Astrocyte of the hippocampus (primary cell): ENCODE data around the gene DHRS12.

Source experiments
- DNase-seq: peaks from one replicate; pipeline ENCODE4 v3.0.0; 2011; ENCODE audit warnings: low read depth, low spot score

Gene DHRS12

GRCh38 chr13:51760592-51760991 lies 43.4 kb downstream of the DHRS12 start:
- DNase-seq = peak; percentile 90

GRCh38 chr13:51759240-51759639 lies 44.7 kb downstream of the DHRS12 start:
- no peak for DNase-seq

- DNase-seq = no peak
Observed at GRCh38 chr13:51758691-51759090, 45.3 kb downstream of the DHRS12 start.

GRCh38 chr13:51756651-51757050 lies 47.3 kb downstream of the DHRS12 start:
- no peak for DNase-seq

GRCh38 chr13:51747438-51748434 lies 56.2 kb downstream of the DHRS12 start:
- DNase-seq = no peak

- no peak for DNase-seq
Observed at GRCh38 chr13:51746802-51747201, 57.2 kb downstream of the DHRS12 start.

GRCh38 chr13:51745243-51745642 lies 58.7 kb downstream of the DHRS12 start:
- no peak for DNase-seq

GRCh38 chr13:51742611-51743010 lies 61.4 kb downstream of the DHRS12 start:
- no peak for DNase-seq

GRCh38 chr13:51742031-51742430 lies 61.9 kb downstream of the DHRS12 start:
- DNase-seq = no peak

GRCh38 chr13:51740698-51741097 lies 63.3 kb downstream of the DHRS12 start:
- DNase-seq = peak; percentile 39

GRCh38 chr13:51739027-51739764 lies 64.8 kb downstream of the DHRS12 start:
- no peak for DNase-seq

- no peak for DNase-seq
Observed at GRCh38 chr13:51738226-51738905, 65.6 kb downstream of the DHRS12 start.

GRCh38 chr13:51737609-51738008 lies 66.4 kb downstream of the DHRS12 start:
- peak; percentile 31 for DNase-seq

GRCh38 chr13:51734786-51735185 lies 69.2 kb downstream of the DHRS12 start:
- DNase-seq = peak; percentile 91

- DNase-seq = peak; percentile 39
Observed at GRCh38 chr13:51733374-51734298, 70.3 kb downstream of the DHRS12 start.

GRCh38 chr13:51731759-51732158 lies 72.2 kb downstream of the DHRS12 start:
- DNase-seq = peak; percentile 38

GRCh38 chr13:51730927-51731326 lies 73.0 kb downstream of the DHRS12 start:
- no peak for DNase-seq

- DNase-seq = peak; percentile 91
Observed at GRCh38 chr13:51729866-51730553, 74.0 kb downstream of the DHRS12 start.

- peak; percentile 70 for DNase-seq
Observed at GRCh38 chr13:51728972-51729371, 75.0 kb downstream of the DHRS12 start.

- no peak for DNase-seq
Observed at GRCh38 chr13:51728275-51728673, 75.7 kb downstream of the DHRS12 start.
